ENCODE measurements around the gene PLPPR3. TPM values are rescaled to one million over a fixed set of nuclear protein-coding genes. Genes with fewer than 3 reads are reported as not detected.

The PLPPR3 gene
- total RNA-seq, 1 donor from 2014 or later = 46.3 TPM

DNA sequence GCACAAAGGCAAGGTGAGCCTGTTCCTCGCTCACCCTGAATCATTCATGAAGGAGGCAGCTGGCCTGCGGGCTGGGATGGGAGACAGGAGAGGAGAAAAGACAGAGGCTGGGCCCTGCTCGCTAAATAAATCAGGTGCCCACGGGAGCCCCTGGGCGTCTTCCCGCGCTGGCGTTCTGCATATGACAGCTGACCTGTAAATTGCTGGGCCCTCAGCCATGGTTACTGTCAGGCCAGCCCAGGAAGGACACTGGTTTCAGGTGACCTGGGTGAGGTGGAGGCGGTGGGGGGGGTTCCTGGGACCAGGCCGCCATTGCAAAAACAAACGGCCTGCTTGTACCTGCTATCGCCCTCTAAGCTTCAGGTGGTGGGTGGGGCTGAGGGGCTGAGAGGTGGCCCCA is 27.9 kb downstream of the PLPPR3 start:
- H3K36me3 Mint-ChIP-seq (ENCODE audit: low read depth) = no peaks in the 10 kb centered on the region
- no peak for DNase-seq (ENCODE audit: low read depth, low spot score)
- H3K27ac Mint-ChIP-seq (ENCODE audit: unreplicated experiment) = no peak overlapping the region
- peaks cover 18% of the 10 kb centered on the region for H3K4me1 Mint-ChIP-seq
- H3K4me3 Mint-ChIP-seq = no peak overlapping the region
- no peak for TF ChIP-seq CTCF (conservative IDR thresholded peaks at IDR 0.05)
- H3K27me3 Mint-ChIP-seq (ENCODE audit: low read depth) = peaks cover 4% of the 10 kb centered on the region
- no peaks in the 10 kb centered on the region for H3K9me3 Mint-ChIP-seq

GRCh38 chr19:792306-792885 is 29.4 kb downstream of the PLPPR3 start:
- TF ChIP-seq CTCF (conservative IDR thresholded peaks at IDR 0.05) = no peak
- no peaks in the 10 kb centered on the region for H3K9me3 Mint-ChIP-seq
- no peaks in the 10 kb centered on the region for H3K36me3 Mint-ChIP-seq (ENCODE audit: low read depth)
- no peak overlapping the region for H3K27ac Mint-ChIP-seq (ENCODE audit: unreplicated experiment)
- H3K27me3 Mint-ChIP-seq (ENCODE audit: low read depth) = peaks cover 3% of the 10 kb centered on the region
- DNase-seq (ENCODE audit: low read depth, low spot score) = no peak
- H3K4me1 Mint-ChIP-seq = peaks cover 19% of the 10 kb centered on the region
- peak overlapping the region; percentile 19 for H3K4me3 Mint-ChIP-seq

DNA sequence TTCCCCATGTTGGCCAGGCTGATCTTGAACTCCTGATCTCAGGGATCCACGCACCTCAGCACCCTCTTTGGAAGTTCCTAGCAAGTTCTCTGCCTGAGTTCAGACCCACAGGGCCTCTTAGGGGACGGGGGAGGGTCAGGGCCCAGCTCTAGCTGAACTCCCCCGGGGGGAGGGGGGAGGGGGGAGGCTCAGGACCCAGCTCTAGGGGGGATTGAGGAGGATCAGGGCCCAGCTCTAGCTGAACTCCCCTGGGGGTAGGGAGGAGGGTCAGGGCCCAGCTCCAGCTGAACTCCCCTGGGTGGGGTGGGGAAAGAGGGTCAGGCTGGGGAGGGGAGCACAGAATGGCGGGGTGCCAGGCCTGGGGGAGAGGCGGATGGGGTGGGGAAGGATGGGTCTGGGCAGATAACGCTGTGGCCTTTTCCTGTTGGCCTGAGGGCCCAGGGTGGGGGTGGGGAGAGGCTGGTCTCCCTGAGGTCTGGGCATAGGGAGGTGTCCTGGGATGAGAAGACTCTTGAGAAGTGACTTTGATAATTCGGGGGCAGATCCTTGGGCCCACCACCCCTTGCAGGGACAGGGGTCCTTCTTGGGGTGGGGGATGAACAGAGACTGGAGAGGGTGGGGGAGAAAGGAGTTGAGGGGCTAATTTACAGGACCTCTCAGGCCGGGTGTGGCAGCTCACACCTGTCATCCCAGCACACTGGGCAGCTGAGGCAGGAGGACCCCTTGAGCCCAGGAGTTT is 30.0 kb downstream of the PLPPR3 start:
- no peaks in the 10 kb centered on the region for H3K36me3 Mint-ChIP-seq (ENCODE audit: low read depth)

DNA sequence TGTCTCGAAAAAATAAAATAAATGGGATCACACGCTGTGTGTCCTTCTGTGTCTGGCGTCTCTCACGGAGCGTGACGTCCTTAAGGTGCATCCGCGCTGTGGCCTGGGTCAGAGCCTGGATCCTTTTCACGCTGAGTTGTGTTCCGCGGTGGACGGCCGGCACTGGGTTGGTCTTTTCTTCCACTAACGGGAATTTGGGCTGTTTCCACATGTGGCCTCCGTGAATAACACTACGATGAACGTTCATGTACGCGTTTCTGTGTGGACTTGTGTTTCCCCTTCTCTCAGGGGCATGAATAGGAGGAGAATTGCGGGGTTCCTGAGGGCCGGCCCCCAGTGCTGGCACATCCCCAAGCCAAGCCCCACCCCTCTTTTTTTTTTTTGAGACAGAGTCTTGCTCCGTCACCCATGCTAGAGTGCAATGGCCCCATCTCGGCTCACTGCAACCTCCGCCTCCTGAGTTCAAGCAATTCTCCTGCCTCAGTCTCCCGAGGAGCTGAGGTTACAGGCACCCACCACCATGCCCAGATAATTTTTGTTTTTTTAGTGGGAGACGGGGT is 30.7 kb downstream of the PLPPR3 start:
- DNase-seq (ENCODE audit: low read depth, low spot score) = no peak
- Mint-ChIP-seq H3K27ac (ENCODE audit: unreplicated experiment) (peak overlapping the region; percentile 57), H3K9me3 (no peaks in the 10 kb centered on the region), H3K4me1 (peaks cover 13% of the 10 kb centered on the region), H3K4me3 (no peak overlapping the region), H3K27me3 (ENCODE audit: low read depth) (no peaks in the 10 kb centered on the region), H3K36me3 (ENCODE audit: low read depth) (no peaks in the 10 kb centered on the region)
- TF ChIP-seq CTCF (conservative IDR thresholded peaks at IDR 0.05) = no peak

More for the DNA sequence above, 30.0 kb downstream of the PLPPR3 start:
- Mint-ChIP-seq H3K4me3 (no peak overlapping the region), H3K9me3 (no peaks in the 10 kb centered on the region), H3K27me3 (ENCODE audit: low read depth) (no peaks in the 10 kb centered on the region), H3K27ac (ENCODE audit: unreplicated experiment) (no peak overlapping the region), H3K4me1 (peaks cover 15% of the 10 kb centered on the region)
- no peak for DNase-seq (ENCODE audit: low read depth, low spot score)
- no peak for TF ChIP-seq CTCF (conservative IDR thresholded peaks at IDR 0.05)

- TF ChIP-seq CTCF (conservative IDR thresholded peaks at IDR 0.05) = no peak
- no peaks in the 10 kb centered on the region for H3K9me3 Mint-ChIP-seq
- peaks cover 13% of the 10 kb centered on the region for H3K4me1 Mint-ChIP-seq
- no peaks in the 10 kb centered on the region for H3K36me3 Mint-ChIP-seq (ENCODE audit: low read depth)
- H3K4me3 Mint-ChIP-seq = no peak overlapping the region
- H3K27ac Mint-ChIP-seq (ENCODE audit: unreplicated experiment) = peak overlapping the region; percentile 82
- H3K27me3 Mint-ChIP-seq (ENCODE audit: low read depth) = no peaks in the 10 kb centered on the region
- no peak for DNase-seq (ENCODE audit: low read depth, low spot score)
Measured at GRCh38 chr19:789701-790060, 32.1 kb downstream of the PLPPR3 start.

All from neural crest cell (in vitro differentiated cells).